ENCODE results near the gene UNC5B. TPM values are rescaled to one million over a fixed set of nuclear protein-coding genes. Genes with fewer than 3 reads are reported as not detected.

The UNC5B gene
- total and polyA plus RNA-seq, 2 donors (not counting 1 experiment from before 2014, with no cell fraction given): 2.5 to 60.8 TPM

DNA sequence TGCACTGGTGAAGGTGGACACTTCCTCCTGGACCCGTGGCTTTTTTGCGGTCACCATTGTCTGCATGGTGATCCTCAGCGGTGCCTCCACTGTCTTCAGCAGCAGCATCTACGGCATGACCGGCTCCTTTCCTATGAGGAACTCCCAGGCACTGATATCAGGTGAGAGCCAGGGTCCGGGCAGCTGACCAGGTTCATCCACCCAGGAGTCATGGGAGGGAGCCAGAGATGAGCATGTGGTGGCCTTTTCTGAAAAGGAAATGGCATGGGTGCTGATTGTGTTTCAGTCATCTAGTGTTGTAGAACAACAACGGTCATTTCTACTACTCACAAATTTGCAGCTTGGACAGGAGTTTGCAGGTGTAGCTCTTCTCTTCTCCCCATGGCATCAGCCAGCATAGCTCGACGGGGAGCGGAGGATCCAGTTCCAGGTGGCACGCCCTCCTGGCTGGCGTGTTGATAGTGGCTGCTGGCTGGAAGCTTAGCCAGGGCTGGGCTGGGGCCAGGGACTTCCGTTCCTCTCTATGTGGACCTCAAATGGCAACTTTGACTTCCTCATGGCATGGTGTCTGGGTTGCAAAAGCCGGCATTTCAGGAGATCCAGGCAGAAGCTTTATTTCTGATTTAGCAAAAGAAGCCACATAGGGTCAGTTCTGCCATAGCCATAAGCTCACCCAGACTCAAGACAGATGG is 139.4 kb downstream of the UNC5B start:
- Histone ChIP-seq H3K9ac (ENCODE audit: insufficient read depth, low read length) (no peak overlapping the region), H4K20me1 (ENCODE audit: control insufficient read depth, extremely low read depth, insufficient read depth, low read length) (no peaks in the 10 kb centered on the region), H3K27me3 (ENCODE audit: control insufficient read depth, insufficient read depth, low read length) (no peaks in the 10 kb centered on the region), H3K27ac (ENCODE audit: insufficient read depth, low read length) (no peak overlapping the region), H3K36me3 (ENCODE audit: control insufficient read depth, insufficient read depth, low read length) (no peaks in the 10 kb centered on the region), H3K4me3 (replicated peaks in 1 of 4; ENCODE audit: control extremely low read depth in 1 of 4, insufficient read depth in 1 of 4, low read depth in 3 of 4, low read length in 4 of 4) (no peak overlapping the region), H3K4me1 (ENCODE audit: control insufficient read depth, extremely low read depth, insufficient read depth, low read length) (no peaks in the 10 kb centered on the region), H3K79me2 (ENCODE audit: control insufficient read depth, insufficient read depth, low read length) (no peaks in the 10 kb centered on the region), H2AFZ (ENCODE audit: low read length) (no peak overlapping the region), H3K9me3 (ENCODE audit: control insufficient read depth, insufficient read depth, low read depth, low read length) (no peaks in the 10 kb centered on the region), H3K4me2 (ENCODE audit: extremely low read depth, insufficient read depth, low read length) (no peak overlapping the region)
- DNase-seq (ENCODE audit: low read depth in 2 of 2): no peak
- TF ChIP-seq, protein P1, sequence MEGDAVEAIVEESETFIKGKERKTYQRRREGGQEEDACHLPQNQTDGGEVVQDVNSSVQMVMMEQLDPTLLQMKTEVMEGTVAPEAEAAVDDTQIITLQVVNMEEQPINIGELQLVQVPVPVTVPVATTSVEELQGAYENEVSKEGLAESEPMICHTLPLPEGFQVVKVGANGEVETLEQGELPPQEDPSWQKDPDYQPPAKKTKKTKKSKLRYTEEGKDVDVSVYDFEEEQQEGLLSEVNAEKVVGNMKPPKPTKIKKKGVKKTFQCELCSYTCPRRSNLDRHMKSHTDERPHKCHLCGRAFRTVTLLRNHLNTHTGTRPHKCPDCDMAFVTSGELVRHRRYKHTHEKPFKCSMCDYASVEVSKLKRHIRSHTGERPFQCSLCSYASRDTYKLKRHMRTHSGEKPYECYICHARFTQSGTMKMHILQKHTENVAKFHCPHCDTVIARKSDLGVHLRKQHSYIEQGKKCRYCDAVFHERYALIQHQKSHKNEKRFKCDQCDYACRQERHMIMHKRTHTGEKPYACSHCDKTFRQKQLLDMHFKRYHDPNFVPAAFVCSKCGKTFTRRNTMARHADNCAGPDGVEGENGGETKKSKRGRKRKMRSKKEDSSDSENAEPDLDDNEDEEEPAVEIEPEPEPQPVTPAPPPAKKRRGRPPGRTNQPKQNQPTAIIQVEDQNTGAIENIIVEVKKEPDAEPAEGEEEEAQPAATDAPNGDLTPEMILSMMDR (conservative IDR thresholded peaks at IDR 0.05 in 1 of 2, IDR thresholded peaks at IDR 0.05 in 1 of 2; ENCODE audit: low read depth in 1 of 2, low read length in 2 of 2): no peak
- TF ChIP-seq EZH2 (IDR thresholded peaks at IDR 0.05; ENCODE audit: low read length, missing control alignments): no peak

Other genes with a start within 250 kb of the UNC5B start
- gene SLC29A3, start 106.7 kb downstream of the UNC5B start, total RNA-seq: 2.1 and 2.3 TPM in 2 replicates
- 0.89 and 0.90 TPM in 2 replicates for gene SLC29A3, start 106.7 kb downstream of the UNC5B start, polyA plus RNA-seq
- 0.17 and 0.51 TPM in 2 replicates for gene CDH23, start 184.3 kb downstream of the UNC5B start, total RNA-seq
- gene CDH23, start 184.3 kb downstream of the UNC5B start, polyA plus RNA-seq: 0.01 TPM in 1 of 2 replicates, not detected in the other

All from fibroblast of lung (primary cell).